ENCODE measurements around the gene LRMDA.

DNA sequence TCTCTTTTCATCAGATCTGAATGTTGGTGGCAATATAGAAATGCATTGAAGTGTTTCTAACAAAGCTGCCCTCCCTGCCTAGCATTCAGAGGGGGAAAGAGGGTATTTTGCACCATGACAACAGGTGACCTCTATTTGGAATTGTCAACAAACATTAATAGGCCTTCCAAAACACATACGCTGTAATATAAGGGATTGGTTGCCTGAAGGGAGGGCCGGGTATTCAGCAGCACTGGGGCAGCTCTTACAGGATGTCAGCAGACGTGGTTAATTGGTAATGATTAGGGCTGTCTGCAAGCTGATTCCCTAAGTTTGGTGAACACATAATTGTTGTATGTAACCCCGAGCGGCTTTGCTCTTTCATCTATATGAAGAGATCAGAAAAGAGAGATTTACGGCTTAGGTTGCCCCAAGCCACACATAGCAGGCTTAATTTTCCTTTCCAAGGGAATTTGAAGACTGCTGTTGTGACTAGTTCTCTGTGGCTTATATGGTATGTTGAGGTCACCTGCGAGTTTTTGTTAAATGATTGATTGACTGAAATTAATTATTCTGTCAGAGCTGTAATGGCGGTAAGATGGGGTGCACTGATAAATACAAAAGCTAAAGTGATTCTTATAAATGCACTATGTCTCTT, 759.3 kb downstream of the LRMDA start:
- TF ChIP-seq, protein P1, sequence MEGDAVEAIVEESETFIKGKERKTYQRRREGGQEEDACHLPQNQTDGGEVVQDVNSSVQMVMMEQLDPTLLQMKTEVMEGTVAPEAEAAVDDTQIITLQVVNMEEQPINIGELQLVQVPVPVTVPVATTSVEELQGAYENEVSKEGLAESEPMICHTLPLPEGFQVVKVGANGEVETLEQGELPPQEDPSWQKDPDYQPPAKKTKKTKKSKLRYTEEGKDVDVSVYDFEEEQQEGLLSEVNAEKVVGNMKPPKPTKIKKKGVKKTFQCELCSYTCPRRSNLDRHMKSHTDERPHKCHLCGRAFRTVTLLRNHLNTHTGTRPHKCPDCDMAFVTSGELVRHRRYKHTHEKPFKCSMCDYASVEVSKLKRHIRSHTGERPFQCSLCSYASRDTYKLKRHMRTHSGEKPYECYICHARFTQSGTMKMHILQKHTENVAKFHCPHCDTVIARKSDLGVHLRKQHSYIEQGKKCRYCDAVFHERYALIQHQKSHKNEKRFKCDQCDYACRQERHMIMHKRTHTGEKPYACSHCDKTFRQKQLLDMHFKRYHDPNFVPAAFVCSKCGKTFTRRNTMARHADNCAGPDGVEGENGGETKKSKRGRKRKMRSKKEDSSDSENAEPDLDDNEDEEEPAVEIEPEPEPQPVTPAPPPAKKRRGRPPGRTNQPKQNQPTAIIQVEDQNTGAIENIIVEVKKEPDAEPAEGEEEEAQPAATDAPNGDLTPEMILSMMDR (IDR thresholded peaks at IDR 0.05), result no peak
- TF ChIP-seq POLR2A (IDR thresholded peaks at IDR 0.05), result no peak
